Pericardium fibroblast (primary cell): Measurements from ENCODE around the gene CERCAM. TPM values are rescaled to one million over a fixed set of nuclear protein-coding genes. Genes with fewer than 3 reads are reported as not detected.

ENCODE experiments used
- total RNA-seq: library from RNA; depleted of rRNA; stranded (reverse); fragments of >200 nt; gene quantifications from 2 replicates; pipeline ENCODE4 v1.2.3, GENCODE V29; 2015

Gene CERCAM, protein sequence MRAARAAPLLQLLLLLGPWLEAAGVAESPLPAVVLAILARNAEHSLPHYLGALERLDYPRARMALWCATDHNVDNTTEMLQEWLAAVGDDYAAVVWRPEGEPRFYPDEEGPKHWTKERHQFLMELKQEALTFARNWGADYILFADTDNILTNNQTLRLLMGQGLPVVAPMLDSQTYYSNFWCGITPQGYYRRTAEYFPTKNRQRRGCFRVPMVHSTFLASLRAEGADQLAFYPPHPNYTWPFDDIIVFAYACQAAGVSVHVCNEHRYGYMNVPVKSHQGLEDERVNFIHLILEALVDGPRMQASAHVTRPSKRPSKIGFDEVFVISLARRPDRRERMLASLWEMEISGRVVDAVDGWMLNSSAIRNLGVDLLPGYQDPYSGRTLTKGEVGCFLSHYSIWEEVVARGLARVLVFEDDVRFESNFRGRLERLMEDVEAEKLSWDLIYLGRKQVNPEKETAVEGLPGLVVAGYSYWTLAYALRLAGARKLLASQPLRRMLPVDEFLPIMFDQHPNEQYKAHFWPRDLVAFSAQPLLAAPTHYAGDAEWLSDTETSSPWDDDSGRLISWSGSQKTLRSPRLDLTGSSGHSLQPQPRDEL
- 128 and 233 TPM in 2 replicates for total RNA-seq

DNA sequence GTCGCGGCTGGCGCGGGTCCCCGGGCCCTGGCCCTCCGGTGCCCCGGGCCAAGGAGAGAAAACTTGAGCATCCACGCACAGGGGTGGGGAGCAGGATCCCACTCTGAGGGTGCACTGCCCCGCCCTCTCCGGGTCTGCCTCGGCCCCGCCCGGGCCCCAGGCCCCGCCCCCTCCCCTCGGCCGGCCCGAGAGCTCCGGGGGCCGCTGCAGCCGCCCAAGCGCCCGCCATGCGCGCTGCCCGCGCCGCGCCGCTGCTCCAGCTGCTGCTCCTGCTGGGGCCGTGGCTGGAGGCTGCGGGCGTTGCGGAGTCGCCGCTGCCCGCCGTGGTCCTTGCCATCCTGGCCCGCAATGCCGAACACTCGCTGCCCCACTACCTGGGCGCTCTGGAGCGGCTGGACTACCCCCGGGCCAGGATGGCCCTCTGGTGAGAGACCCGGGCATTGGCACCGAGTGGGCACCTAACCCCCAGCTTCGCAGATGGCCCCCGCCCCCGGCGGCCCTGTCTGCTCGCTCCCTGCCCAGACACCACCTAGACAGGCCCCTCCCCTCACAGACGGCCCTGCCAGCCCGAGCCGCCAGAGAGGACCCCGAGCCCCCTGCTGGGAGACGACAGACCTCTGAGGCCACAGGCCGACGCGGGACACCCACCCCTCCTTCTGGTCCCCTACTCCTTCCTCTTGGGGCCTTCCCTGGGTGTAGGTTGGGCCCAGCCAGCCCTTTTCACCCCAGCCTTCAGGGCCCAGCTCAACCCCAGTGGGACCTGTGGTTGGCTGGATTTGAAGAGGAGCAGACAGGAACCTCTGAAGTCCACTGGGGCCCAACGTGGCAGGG, at the start of gene CERCAM:
TSS of gene CERCAM (plus strand) at position 207 of the 831 bp plus-strand sequence. CDS start at position 228, 21 bp downstream.

DNA sequence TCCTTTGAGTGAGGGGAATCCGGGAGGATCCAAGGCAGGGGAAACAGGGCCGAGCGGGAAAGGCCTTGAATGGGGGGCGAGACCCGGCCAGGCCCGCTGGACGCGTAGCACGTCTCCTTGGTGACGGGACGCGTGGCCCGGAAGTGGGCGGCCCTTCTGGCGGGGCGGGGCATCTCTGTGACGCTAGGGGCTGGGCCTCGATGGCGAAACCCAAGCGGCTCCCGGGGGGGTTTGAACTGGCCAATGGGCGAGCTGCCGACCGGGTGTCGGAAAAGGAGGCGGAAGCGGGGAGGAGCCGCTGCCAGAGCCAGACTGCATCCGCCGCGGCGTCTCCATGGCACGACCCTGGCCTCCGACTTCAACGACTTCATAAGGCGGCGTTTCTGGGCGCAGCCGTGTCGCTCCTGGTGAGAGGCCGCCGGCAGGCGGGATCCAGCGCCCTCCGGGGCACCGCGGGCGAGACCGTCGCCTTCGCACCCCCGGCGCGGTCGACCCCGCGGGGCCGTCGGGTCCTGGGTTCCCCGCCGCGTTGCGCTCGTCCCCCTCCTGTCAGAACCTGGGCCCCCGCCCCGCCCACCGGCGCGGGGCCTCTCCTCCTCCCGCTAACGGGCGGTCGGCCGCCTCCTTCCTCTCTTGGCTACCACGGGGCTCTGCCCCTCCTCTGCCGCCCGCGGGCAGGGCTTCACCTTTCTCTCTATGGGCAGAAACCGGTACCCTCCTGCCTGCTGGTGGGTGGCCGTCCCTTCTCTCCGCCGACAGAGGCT, 35.4 kb downstream of the CERCAM start, which contains the start of gene ODF2:
TSS of gene ODF2 (plus strand) at position 158 of the 764 bp plus-strand sequence. CDS start at position 244, 86 bp downstream.

Other genes starting within 250 kb of the CERCAM start
- 52.7 and 77.5 TPM in 2 replicates for gene CIZ1, start 229.3 kb upstream of the CERCAM start, total RNA-seq
- 14.8 and 15.2 TPM in 2 replicates for gene DNM1, start 217.5 kb upstream of the CERCAM start, total RNA-seq
- gene GOLGA2, start 144.8 kb upstream of the CERCAM start, total RNA-seq = 95.8 and 97.2 TPM in 2 replicates
- gene SWI5, start 144.6 kb upstream of the CERCAM start, total RNA-seq = 40.8 and 53.2 TPM in 2 replicates
- 9.7 and 16.6 TPM in 2 replicates for gene TRUB2, start 98.4 kb upstream of the CERCAM start, total RNA-seq
- 28.8 and 32.3 TPM in 2 replicates for gene COQ4, start 98.0 kb upstream of the CERCAM start, total RNA-seq
- gene SLC27A4, start 80.3 kb upstream of the CERCAM start, total RNA-seq = 11.5 and 20.7 TPM in 2 replicates
- 27.2 and 33.0 TPM in 2 replicates for gene URM1, start 49.5 kb upstream of the CERCAM start, total RNA-seq
- gene ODF2, start 35.1 kb downstream of the CERCAM start, total RNA-seq = 19.8 and 20.8 TPM in 2 replicates
- 18.6 and 22.9 TPM in 2 replicates for gene GLE1, start 83.9 kb downstream of the CERCAM start, total RNA-seq
- gene SPTAN1, start 131.7 kb downstream of the CERCAM start, total RNA-seq = 185 and 358 TPM in 2 replicates
- 27.4 and 33.6 TPM in 2 replicates for gene DYNC2I2, start 236.0 kb downstream of the CERCAM start, total RNA-seq